ENCODE measurements around the gene IPPK.

- TF ChIP-seq RFX5 (IDR thresholded peaks at IDR 0.05; ENCODE audit: low read depth, low read length) (no peak), CTCF (conservative IDR thresholded peaks at IDR 0.05; ENCODE audit: low read depth, low read length) (no peak)
Observed at GRCh38 chr9:92647671-92648473, 22.1 kb downstream of the IPPK start.
